ENCODE data around the gene STUB1.
"Not testable (repeated sequence)": the region's sequence is repeated elsewhere in the genome, so short reads cannot be mapped to it uniquely, and the experiment has no call there.

The STUB1 gene

GRCh38 chr16:709566-710499, 29.6 kb downstream of the STUB1 start:
- peaks cover 2% of the 10 kb centered on the region for H3K27me3 ChIP-seq (replicated peaks; ENCODE audit: control insufficient read depth, insufficient read depth, low read length)
- no peaks in the 10 kb centered on the region for H3K36me3 ChIP-seq (ENCODE audit: control insufficient read depth, insufficient read depth, low read length)
- H3K4me3 ChIP-seq (replicated peaks; ENCODE audit: low read depth, low read length) = no peak overlapping the region
- no peak for TF ChIP-seq CTCF (IDR thresholded peaks at IDR 0.05; ENCODE audit: insufficient read depth, low read length, poor library complexity, severe bottlenecking)
- no peak for DNase-seq (ENCODE audit: extremely low read depth, insufficient read length)

- no peak overlapping the region for H3K4me3 ChIP-seq (replicated peaks; ENCODE audit: low read depth, low read length)
- no peaks in the 10 kb centered on the region for H3K36me3 ChIP-seq (ENCODE audit: control insufficient read depth, insufficient read depth, low read length)
- no peak for TF ChIP-seq CTCF (IDR thresholded peaks at IDR 0.05; ENCODE audit: insufficient read depth, low read length, poor library complexity, severe bottlenecking)
- H3K27me3 ChIP-seq (replicated peaks; ENCODE audit: control insufficient read depth, insufficient read depth, low read length) = peaks cover 2% of the 10 kb centered on the region
- no peak for DNase-seq (ENCODE audit: extremely low read depth, insufficient read length)
Measured at GRCh38 chr16:710500-711075, 30.4 kb downstream of the STUB1 start.

- DNase-seq (ENCODE audit: extremely low read depth, insufficient read length) = no peak
- Histone ChIP-seq H3K36me3 (ENCODE audit: control insufficient read depth, insufficient read depth, low read length) (no peaks in the 10 kb centered on the region), H3K4me3 (replicated peaks; ENCODE audit: low read depth, low read length) (no peak overlapping the region), H3K27me3 (replicated peaks; ENCODE audit: control insufficient read depth, insufficient read depth, low read length) (peaks cover 2% of the 10 kb centered on the region)
- TF ChIP-seq CTCF (IDR thresholded peaks at IDR 0.05; ENCODE audit: insufficient read depth, low read length, poor library complexity, severe bottlenecking) = no peak
Measured at GRCh38 chr16:711084-711483, 30.9 kb downstream of the STUB1 start.

GRCh38 chr16:711548-712320, 31.5 kb downstream of the STUB1 start:
- Histone ChIP-seq H3K36me3 (ENCODE audit: control insufficient read depth, insufficient read depth, low read length) (no peaks in the 10 kb centered on the region), H3K4me3 (replicated peaks; ENCODE audit: low read depth, low read length) (no peak overlapping the region), H3K27me3 (replicated peaks; ENCODE audit: control insufficient read depth, insufficient read depth, low read length) (peaks cover 2% of the 10 kb centered on the region)
- peak; percentile 77 for DNase-seq (ENCODE audit: extremely low read depth, insufficient read length)
- peak; percentile 93 for TF ChIP-seq CTCF (IDR thresholded peaks at IDR 0.05; ENCODE audit: insufficient read depth, low read length, poor library complexity, severe bottlenecking)

- H3K27me3 ChIP-seq (replicated peaks; ENCODE audit: control insufficient read depth, insufficient read depth, low read length); DNase-seq (ENCODE audit: extremely low read depth, insufficient read length); H3K4me3 ChIP-seq (replicated peaks; ENCODE audit: low read depth, low read length); H3K36me3 ChIP-seq (ENCODE audit: control insufficient read depth, insufficient read depth, low read length): not testable (repeated sequence)
Measured at GRCh38 chr16:712740-713250, 32.6 kb downstream of the STUB1 start.

Measured in GM06990 (cell line).